Measurements from ENCODE around the gene SV2C. TPM values are rescaled to one million over a fixed set of nuclear protein-coding genes. Genes with fewer than 3 reads are reported as not detected.
"Not testable (repeated sequence)": the region's sequence is repeated elsewhere in the genome, so short reads cannot be mapped to it uniquely, and the experiment has no call there.

Gene SV2C
- total RNA-seq, 1 experiment from 2014 or later, result 0.09 TPM

DNA sequence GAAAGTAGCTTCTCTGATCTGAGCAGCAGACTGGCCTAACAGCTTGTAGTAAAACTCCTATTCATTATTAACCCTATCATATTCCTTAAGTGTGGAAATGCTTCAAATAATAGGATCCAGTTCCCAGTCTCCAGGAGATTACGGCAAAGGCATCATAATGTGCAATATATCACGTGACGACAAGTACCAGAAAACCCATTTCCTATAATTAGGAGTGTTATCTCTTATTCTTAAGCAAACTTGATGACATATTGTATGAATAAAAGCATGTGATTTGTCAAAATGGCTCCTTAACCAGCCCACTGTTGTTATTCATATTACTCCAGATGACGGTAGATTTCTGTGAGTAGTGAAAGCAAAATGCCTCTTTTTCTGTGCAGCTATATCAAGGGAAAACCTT, 2.9 kb downstream of the SV2C start:
- Mint-ChIP-seq H3K27me3 (ENCODE audit: low read depth) (peaks cover 67% of the 10 kb centered on the region), H3K4me1 (peaks cover 25% of the 10 kb centered on the region), H3K4me3 (peak overlapping the region; percentile 26; the same call in 1 of the 2 replicates), H3K9me3 (peaks cover 3% of the 10 kb centered on the region), H3K27ac (no peak overlapping the region), H3K36me3 (no peaks in the 10 kb centered on the region)
- CTCF ChIA-PET, result interaction anchor here (0.6 to 2.7 kb wide), 5 partner anchors 44 to 170 kb away, joined by 3 to 21 read pairs (median 4); no protein-coding TSS in a partner anchor
- DNase-seq (ENCODE audit: low spot score), result no peak
- POLR2A ChIA-PET, result no interaction called here
- no peak for ATAC-seq
- TF ChIP-seq GRHL2 (CRISPR knock-in tag; IDR thresholded peaks at IDR 0.05; ENCODE audit: insufficient replicate concordance, severe bottlenecking) (no peak), ZNF396 (CRISPR knock-in tag; IDR thresholded peaks at IDR 0.05; ENCODE audit: borderline replicate concordance) (no peak), NR2C2 (CRISPR knock-in tag; IDR thresholded peaks at IDR 0.05) (no peak), NR1H2 (CRISPR knock-in tag; IDR thresholded peaks at IDR 0.05) (no peak), ZNF138 (CRISPR knock-in tag; conservative IDR thresholded peaks at IDR 0.05) (no peak), MXD4 (CRISPR knock-in tag; IDR thresholded peaks at IDR 0.05; ENCODE audit: borderline replicate concordance) (no peak), ZNF317 (CRISPR knock-in tag; IDR thresholded peaks at IDR 0.05; ENCODE audit: borderline replicate concordance, low read depth) (no peak), MYBL2 (CRISPR knock-in tag; IDR thresholded peaks at IDR 0.05) (no peak), JAZF1 (CRISPR knock-in tag; IDR thresholded peaks at IDR 0.05) (no peak), ZNF263 (CRISPR knock-in tag; IDR thresholded peaks at IDR 0.05; ENCODE audit: low read depth) (no peak), ZBTB21 (CRISPR knock-in tag; IDR thresholded peaks at IDR 0.05; ENCODE audit: borderline replicate concordance) (no peak), EMX1 (CRISPR knock-in tag; IDR thresholded peaks at IDR 0.05) (no peak), NFE2L1 (CRISPR knock-in tag; IDR thresholded peaks at IDR 0.05) (no peak)
- TF ChIP-seq, protein P1, sequence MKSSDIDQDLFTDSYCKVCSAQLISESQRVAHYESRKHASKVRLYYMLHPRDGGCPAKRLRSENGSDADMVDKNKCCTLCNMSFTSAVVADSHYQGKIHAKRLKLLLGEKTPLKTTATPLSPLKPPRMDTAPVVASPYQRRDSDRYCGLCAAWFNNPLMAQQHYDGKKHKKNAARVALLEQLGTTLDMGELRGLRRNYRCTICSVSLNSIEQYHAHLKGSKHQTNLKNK (CRISPR knock-in tag; IDR thresholded peaks at IDR 0.05), result no peak
- TF ChIP-seq, protein P2, sequence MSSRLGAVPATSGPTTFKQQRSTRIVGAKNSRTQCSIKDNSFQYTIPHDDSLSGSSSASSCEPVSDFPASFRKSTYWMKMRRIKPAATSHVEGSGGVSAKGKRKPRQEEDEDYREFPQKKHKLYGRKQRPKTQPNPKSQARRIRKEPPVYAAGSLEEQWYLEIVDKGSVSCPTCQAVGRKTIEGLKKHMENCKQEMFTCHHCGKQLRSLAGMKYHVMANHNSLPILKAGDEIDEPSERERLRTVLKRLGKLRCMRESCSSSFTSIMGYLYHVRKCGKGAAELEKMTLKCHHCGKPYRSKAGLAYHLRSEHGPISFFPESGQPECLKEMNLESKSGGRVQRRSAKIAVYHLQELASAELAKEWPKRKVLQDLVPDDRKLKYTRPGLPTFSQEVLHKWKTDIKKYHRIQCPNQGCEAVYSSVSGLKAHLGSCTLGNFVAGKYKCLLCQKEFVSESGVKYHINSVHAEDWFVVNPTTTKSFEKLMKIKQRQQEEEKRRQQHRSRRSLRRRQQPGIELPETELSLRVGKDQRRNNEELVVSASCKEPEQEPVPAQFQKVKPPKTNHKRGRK (CRISPR knock-in tag; IDR thresholded peaks at IDR 0.05; ENCODE audit: borderline replicate concordance), result no peak
- TF ChIP-seq, protein P3, sequence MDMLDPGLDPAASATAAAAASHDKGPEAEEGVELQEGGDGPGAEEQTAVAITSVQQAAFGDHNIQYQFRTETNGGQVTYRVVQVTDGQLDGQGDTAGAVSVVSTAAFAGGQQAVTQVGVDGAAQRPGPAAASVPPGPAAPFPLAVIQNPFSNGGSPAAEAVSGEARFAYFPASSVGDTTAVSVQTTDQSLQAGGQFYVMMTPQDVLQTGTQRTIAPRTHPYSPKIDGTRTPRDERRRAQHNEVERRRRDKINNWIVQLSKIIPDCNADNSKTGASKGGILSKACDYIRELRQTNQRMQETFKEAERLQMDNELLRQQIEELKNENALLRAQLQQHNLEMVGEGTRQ (CRISPR knock-in tag; IDR thresholded peaks at IDR 0.05), result no peak
- TF ChIP-seq, protein P4, sequence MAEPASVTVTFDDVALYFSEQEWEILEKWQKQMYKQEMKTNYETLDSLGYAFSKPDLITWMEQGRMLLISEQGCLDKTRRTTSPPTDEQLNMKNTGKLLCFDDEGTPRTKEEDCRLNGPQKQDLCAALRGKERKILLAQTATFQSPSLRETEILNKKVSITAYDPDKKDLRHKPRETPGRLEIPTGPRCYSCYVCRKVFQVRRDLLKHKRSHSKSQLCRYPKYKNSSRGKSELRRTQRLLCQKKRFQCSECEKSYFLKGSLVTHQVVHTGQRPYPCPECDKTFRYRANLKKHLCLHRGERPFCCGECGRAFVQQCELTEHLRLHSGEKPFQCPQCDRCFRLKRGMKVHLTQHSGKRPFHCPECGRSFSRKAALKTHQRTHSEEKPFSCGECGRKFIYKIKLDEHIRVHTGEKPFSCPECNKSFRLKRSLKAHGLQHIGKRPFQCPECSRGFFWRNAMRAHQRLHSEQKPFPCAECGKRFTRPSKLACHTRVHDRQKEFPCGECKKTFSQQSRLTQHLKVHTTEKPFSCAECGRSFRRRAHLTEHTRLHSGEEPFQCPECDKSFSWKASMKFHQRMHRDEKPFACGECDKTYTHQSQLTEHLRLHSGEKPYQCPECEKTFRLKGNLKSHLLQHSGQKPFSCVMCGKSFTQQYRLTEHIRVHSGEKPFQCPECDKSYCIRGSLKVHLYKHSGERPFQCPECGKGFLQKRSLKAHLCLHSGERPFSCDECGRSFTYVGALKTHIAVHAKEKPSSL (CRISPR knock-in tag; conservative IDR thresholded peaks at IDR 0.05), result no peak
- TF ChIP-seq, protein P5, sequence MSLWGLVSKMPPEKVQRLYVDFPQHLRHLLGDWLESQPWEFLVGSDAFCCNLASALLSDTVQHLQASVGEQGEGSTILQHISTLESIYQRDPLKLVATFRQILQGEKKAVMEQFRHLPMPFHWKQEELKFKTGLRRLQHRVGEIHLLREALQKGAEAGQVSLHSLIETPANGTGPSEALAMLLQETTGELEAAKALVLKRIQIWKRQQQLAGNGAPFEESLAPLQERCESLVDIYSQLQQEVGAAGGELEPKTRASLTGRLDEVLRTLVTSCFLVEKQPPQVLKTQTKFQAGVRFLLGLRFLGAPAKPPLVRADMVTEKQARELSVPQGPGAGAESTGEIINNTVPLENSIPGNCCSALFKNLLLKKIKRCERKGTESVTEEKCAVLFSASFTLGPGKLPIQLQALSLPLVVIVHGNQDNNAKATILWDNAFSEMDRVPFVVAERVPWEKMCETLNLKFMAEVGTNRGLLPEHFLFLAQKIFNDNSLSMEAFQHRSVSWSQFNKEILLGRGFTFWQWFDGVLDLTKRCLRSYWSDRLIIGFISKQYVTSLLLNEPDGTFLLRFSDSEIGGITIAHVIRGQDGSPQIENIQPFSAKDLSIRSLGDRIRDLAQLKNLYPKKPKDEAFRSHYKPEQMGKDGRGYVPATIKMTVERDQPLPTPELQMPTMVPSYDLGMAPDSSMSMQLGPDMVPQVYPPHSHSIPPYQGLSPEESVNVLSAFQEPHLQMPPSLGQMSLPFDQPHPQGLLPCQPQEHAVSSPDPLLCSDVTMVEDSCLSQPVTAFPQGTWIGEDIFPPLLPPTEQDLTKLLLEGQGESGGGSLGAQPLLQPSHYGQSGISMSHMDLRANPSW (CRISPR knock-in tag; conservative IDR thresholded peaks at IDR 0.05; ENCODE audit: low read depth), result no peak

DNA sequence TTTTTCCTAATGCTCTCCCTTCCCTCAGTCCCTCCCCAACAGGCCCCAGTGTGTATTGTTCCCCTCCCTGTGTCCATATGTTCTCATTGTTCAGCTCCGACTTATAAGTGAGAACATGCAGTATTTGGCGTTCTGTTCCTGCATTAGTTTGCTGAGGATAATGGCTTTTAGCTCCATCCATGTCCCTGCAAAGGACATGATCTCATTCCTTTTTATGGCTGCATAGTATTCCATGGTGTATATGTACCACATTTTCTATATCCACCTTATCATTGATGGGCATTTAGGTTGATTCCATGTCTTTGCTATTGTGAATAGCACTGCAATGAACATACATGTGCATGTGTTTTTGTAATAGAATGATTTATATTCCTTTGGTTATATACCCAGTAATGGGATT, 6.0 kb downstream of the SV2C start:
- H3K4me1 Mint-ChIP-seq; ATAC-seq; H3K27ac Mint-ChIP-seq; H3K36me3 Mint-ChIP-seq; H3K9me3 Mint-ChIP-seq; CTCF ChIA-PET; DNase-seq (ENCODE audit: low spot score); H3K4me3 Mint-ChIP-seq: not testable (repeated sequence)
- POLR2A ChIA-PET, result interaction anchor here (0.5 kb wide), 1 partner anchor 58 kb away, joined by 3 read pairs; no protein-coding TSS in a partner anchor
- peaks cover 37% of the 10 kb centered on the region for H3K27me3 Mint-ChIP-seq (ENCODE audit: low read depth)
